ENCODE results near the gene KIAA1671. TPM values are rescaled to one million over a fixed set of nuclear protein-coding genes. Genes with fewer than 3 reads are reported as not detected.
A peak's percentile ranks its signal among the peaks of the same experiment; 100 is the strongest.

The KIAA1671 gene
- total RNA-seq, 4 donors from 2014 or later = 14.2 to 34.2 (median 22.6) TPM

DNA sequence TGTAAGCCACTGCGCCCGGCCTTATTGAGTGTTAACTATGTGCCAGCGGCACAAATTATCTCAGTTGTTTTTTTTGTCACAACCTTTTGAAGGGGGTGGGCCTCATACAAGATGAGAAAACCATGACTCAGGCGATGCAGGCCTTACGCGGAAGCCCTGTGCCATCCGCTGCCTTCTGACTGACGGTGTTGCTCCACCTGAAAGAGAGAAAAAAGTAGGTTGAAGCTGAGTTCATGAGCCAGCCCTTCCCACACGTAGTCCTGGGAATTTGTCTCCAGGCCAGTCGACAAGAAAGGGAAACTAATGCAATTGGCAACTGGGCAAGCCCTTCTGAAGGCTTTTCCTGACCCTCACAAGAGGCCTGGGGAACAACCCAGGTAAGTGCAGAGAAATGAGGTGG is 150.2 kb downstream of the KIAA1671 start:
- Histone ChIP-seq H3K4me3 (no peak overlapping the region), H3K27me3 (no peaks in the 10 kb centered on the region), H3K36me3 (no peaks in the 10 kb centered on the region), H3K9me3 (no peaks in the 10 kb centered on the region), H3K27ac (replicated peaks in 1 of 4) (no peak overlapping the region), H3K4me1 (no peaks in the 10 kb centered on the region)
- intact Hi-C loops (cut with DNase I) = no loop called here
- no peak for TF ChIP-seq EP300 (IDR thresholded peaks at IDR 0.05)
- no peak for TF ChIP-seq POLR2A (IDR thresholded peaks at IDR 0.05; ENCODE audit: low read depth)
- no peak for TF ChIP-seq POLR2AphosphoS5 (IDR thresholded peaks at IDR 0.05)
- TF ChIP-seq, protein P1, sequence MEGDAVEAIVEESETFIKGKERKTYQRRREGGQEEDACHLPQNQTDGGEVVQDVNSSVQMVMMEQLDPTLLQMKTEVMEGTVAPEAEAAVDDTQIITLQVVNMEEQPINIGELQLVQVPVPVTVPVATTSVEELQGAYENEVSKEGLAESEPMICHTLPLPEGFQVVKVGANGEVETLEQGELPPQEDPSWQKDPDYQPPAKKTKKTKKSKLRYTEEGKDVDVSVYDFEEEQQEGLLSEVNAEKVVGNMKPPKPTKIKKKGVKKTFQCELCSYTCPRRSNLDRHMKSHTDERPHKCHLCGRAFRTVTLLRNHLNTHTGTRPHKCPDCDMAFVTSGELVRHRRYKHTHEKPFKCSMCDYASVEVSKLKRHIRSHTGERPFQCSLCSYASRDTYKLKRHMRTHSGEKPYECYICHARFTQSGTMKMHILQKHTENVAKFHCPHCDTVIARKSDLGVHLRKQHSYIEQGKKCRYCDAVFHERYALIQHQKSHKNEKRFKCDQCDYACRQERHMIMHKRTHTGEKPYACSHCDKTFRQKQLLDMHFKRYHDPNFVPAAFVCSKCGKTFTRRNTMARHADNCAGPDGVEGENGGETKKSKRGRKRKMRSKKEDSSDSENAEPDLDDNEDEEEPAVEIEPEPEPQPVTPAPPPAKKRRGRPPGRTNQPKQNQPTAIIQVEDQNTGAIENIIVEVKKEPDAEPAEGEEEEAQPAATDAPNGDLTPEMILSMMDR (IDR thresholded peaks at IDR 0.05) = no peak
- DNase-seq (ENCODE audit: extremely low spot score) = no peak
- 85% methylated on average over 10 of the region's 10 CpGs for WGBS

DNA sequence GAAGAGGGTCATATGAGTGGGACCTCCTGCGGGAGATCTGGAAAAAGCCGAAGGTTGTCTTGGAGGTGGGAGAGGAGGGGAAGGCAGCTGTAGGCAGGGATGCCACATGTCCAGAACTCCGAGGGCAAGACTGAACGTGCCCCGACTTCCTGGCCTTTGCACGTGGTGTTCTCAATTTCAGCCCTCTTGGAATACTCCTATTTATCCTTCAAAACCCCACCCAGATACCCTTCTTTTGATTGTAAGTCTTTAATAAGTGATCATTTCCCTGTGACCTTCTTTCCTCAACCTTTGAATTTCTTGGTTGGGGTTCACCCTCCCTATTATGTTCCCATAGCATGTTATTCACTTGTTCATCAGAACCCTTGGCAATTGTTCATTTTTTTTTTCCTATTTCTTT is 151.9 kb downstream of the KIAA1671 start:
- H3K4me1 ChIP-seq = no peaks in the 10 kb centered on the region
- H3K4me3 ChIP-seq = no peak overlapping the region
- WGBS = 80% methylated on average over 6 of the region's 6 CpGs
- intact Hi-C loops (cut with DNase I) = no loop called here
- no peaks in the 10 kb centered on the region for H3K36me3 ChIP-seq
- TF ChIP-seq POLR2AphosphoS5 (IDR thresholded peaks at IDR 0.05) = no peak
- no peak for TF ChIP-seq EP300 (IDR thresholded peaks at IDR 0.05)
- TF ChIP-seq POLR2A (IDR thresholded peaks at IDR 0.05; ENCODE audit: low read depth) = no peak
- TF ChIP-seq, protein P1 (IDR thresholded peaks at IDR 0.05) = no peak
- no peaks in the 10 kb centered on the region for H3K9me3 ChIP-seq
- H3K27me3 ChIP-seq = no peaks in the 10 kb centered on the region
- no peak overlapping the region for H3K27ac ChIP-seq (replicated peaks in 1 of 4)
- DNase-seq (ENCODE audit: extremely low spot score) = no peak

DNA sequence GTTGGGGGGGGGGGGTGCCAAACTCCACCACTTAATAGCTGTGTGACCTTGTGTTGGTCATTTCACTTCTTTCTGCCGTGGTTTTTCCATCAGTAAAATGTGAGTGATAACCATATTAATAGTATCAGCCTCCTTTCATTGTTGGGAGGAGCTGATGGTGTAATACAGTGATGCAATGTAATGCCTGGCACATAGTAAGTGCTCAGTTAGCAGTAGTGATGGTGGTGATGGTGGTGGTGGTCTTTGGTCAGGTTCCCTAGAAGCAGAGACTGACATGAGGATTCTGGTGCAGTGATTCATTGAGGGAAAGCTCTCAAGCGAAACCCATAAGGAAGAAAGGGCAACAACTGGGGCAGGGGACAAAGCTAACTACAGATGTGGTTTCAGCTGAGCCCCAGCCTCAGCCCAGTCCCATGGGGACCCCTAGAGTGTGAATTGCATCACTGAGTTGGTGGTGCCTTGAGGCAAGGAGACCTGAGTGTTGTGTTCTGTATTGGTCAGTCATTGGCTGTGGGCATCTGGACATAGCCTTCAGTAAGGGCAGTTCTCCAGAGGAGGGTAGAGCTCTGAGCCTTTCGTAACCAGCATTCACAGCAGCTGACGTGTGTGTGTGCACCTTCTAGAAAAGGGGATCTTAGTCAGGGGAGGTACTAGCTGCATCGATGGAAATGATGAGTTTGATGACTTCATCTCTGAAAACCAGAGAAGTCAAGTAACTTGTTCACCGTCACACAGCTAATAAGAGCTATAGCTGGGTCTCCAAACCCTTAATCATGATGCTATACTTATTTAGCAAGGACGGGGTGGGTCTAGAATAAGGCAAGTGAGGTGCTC is 153.5 kb downstream of the KIAA1671 start:
- DNase-seq (ENCODE audit: extremely low spot score) = no peak
- Histone ChIP-seq H3K4me3 (no peak overlapping the region), H3K36me3 (no peaks in the 10 kb centered on the region), H3K27me3 (no peaks in the 10 kb centered on the region), H3K27ac (replicated peaks in 1 of 4) (no peak overlapping the region), H3K4me1 (peaks cover 9 to 10% (median 9%) of the 10 kb centered on the region in 4 donors), H3K9me3 (no peaks in the 10 kb centered on the region)
- TF ChIP-seq EP300 (IDR thresholded peaks at IDR 0.05) (no peak), POLR2AphosphoS5 (IDR thresholded peaks at IDR 0.05) (no peak), POLR2A (IDR thresholded peaks at IDR 0.05; ENCODE audit: low read depth) (no peak)
- TF ChIP-seq, protein P1 (IDR thresholded peaks at IDR 0.05) = no peak
- intact Hi-C loops (cut with DNase I) = no loop called here
- 87% methylated on average over 7 of the region's 7 CpGs for WGBS

DNA sequence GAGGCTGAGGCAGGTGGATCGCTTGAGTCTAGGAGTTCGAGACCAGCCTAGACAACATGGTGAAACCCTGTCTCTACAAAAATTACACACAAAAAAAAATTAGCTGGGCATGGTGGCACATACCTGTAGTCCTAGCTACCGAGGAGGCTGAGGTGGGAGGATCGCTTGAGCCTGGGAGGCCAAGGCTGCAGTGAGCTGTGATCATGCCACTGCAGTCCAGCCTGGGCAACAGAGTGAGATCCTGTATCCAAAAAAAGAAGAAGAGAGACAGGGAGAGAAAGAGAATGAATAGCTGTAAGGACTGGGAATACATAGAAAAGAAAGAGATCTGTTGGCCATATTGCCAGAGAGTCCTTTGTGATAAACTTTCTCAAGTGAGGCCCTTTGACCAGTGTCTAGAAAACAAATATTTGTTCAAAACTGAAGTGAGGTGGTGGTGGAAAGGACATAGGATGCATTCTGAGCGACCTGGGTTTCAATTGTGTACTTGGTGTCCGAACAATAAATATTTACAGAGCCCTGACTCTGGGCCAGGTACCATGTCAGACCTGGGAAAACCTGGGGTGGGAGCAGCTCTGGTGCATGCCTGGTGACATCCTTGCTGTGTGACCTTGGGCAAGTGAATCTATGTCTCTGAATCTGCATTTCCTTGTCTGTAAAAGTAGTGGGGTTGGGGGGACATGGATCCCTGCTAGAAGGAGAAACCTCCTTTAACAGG is 157.5 kb downstream of the KIAA1671 start:
- DNase-seq (ENCODE audit: extremely low spot score) = no peak
- TF ChIP-seq POLR2AphosphoS5 (IDR thresholded peaks at IDR 0.05) (no peak), EP300 (IDR thresholded peaks at IDR 0.05) (no peak), POLR2A (IDR thresholded peaks at IDR 0.05; ENCODE audit: low read depth) (no peak)
- TF ChIP-seq, protein P1 (IDR thresholded peaks at IDR 0.05) = no peak
- intact Hi-C loops (cut with DNase I) = loop anchor here (2.0 kb wide), 1 partner anchor 63 kb away; no protein-coding TSS in a partner anchor
- Histone ChIP-seq H3K27me3 (no peaks in the 10 kb centered on the region), H3K27ac (replicated peaks in 1 of 4) (peak overlapping the region; percentile 72 to 86 (median 80)), H3K4me1 (peaks cover 37 to 49% (median 49%) of the 10 kb centered on the region in 4 donors), H3K9me3 (no peaks in the 10 kb centered on the region), H3K36me3 (no peaks in the 10 kb centered on the region), H3K4me3 (no peak overlapping the region)
- 91% methylated on average over 6 of the region's 6 CpGs for whole genome bisulfite sequencing

Measured in esophagus muscularis mucosa (tissue), 4 donors.